Measurements from ENCODE around the gene ACTRT3.
"Not testable (repeated sequence)": the region's sequence is repeated elsewhere in the genome, so short reads cannot be mapped to it uniquely, and the experiment has no call there.

ACTRT3 gene

GRCh38 chr3:169772305-169772896 lies 3.0 kb upstream of the ACTRT3 start:
- peak; percentile 4 to 80 for DNase-seq

GRCh38 chr3:169771497-169772304 lies 2.3 kb upstream of the ACTRT3 start:
- DNase-seq = peak; percentile 17 to 82

- peak; percentile 27 to 84 for DNase-seq
Measured at GRCh38 chr3:169764882-169765612, 4.3 kb downstream of the ACTRT3 start, which contains the start of gene TERC. Gene TERC (minus strand): TSS chr3:169765060.

GRCh38 chr3:169764312-169764881 lies 5.0 kb downstream of the ACTRT3 start:
- DNase-seq = peak; percentile 5 to 40

GRCh38 chr3:169760479-169760878 lies 8.9 kb downstream of the ACTRT3 start:
- DNase-seq = no peak

DNA sequence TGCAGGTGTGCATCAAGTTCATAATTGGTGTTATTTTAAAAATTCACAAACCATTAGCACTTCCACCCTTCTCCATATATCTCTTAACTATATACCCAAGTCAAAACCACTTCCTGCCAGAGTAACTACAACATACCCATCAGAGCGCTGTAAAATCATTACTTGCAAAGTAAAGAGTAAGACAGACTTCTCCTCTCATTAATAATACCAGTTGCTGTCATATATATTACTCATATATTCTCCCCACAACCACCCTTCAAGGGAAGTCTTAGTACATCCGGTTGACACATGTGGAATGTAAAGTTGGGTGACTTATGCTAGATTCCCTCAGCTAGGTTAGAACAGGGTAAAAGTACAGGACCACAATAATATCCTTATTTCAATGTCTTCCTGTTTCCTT lies 10.1 kb downstream of the ACTRT3 start:
- no peak for DNase-seq

GRCh38 chr3:169758359-169758994 lies 10.9 kb downstream of the ACTRT3 start:
- DNase-seq = no peak

DNA sequence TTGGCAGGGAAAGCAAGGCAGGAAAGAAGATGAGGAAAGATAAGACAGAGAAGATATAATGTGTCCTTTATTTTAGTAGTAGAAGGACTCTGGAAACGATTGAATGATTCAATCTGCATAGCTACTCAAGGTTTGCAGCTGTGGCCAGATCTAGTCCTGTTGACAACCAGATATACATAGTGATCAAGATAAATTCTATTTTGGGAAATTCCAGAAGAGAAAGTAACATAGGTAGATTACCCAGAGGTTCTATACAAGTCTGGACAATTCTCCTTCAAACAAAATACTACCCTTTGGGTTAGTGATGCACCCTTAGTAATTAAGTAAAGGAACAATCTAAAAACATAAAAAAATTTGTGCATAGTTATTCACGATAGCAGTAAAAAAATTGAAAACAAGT lies 13.9 kb downstream of the ACTRT3 start:
- DNase-seq = no peak

DNA sequence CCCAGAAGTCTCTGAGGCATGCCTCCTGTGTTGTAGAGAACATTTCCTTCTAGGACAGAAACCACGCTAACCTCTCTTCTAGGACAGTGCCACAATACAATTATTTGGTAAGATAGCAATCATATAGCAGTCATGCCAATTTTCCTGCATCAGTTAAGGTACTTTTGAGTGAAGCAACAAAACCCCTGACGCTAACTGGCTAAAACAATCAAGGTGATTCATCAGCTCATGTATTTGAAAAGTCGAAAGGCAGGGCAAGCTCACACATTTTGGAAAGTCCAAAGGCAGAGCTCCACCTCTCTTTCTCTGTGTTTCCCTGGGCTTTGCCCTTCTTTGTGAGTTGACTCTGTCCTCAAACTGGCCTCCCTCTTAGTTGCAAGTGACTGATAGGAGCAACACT lies 14.7 kb downstream of the ACTRT3 start:
- no peak for DNase-seq

DNA sequence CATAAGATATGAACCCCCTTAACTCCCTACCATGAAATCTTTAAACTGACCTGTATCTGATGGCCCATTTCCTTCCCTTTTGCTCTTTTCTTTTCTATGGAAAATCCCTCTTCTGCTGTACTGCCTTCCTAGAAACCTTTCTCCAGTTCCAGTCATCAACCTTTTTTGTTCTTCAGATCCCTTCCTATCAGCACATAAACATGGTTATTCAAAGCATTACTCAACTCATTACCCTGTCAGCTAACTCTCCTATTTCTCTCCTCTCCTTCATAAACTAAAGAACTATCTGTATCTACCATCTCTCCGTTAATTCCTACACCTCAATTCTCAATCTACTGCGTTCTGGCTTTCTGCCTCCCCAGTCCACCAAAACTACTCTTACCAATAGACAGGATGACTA lies 17.5 kb downstream of the ACTRT3 start:
- no peak for DNase-seq

DNA sequence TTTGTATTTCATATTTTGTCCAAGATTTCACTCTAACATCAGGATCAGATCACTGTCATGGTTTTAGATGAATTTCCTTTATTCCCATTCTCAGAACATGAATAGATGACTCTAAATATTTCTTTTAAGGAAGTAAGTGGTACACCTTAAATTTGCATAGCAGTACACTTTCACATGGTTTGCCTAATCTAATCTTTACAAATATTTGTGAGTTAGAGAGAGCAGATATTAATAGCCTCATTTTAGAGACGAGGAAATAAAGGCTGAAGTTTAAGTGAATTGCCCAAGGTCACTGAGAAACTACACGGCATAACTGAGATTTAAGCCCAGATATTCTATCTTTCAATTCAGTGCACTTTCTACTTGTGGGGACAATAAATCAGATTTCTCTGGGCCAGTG lies 18.7 kb downstream of the ACTRT3 start:
- no peak for DNase-seq

GRCh38 chr3:169748670-169749069 lies 20.7 kb downstream of the ACTRT3 start:
- DNase-seq = no peak

DNA sequence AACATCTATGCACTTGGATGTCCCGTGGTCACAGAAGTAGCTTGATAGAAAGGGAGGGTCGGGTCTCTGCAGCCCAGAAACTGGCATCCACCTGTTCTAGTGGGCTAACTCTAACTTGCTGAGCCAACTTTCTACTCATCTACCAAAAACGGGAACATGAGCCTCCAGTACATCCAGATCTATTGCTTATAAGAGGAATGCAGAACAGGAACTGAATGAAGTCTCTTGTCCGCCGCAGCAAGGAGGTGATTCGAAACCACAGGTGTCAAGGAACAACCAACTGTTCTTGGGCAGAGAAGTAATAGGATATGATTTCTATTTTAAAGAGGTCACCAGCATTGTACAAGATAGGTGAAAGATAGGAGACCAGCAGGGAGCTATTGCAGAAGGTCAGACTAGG lies 22.4 kb downstream of the ACTRT3 start:
- no peak for DNase-seq

DNA sequence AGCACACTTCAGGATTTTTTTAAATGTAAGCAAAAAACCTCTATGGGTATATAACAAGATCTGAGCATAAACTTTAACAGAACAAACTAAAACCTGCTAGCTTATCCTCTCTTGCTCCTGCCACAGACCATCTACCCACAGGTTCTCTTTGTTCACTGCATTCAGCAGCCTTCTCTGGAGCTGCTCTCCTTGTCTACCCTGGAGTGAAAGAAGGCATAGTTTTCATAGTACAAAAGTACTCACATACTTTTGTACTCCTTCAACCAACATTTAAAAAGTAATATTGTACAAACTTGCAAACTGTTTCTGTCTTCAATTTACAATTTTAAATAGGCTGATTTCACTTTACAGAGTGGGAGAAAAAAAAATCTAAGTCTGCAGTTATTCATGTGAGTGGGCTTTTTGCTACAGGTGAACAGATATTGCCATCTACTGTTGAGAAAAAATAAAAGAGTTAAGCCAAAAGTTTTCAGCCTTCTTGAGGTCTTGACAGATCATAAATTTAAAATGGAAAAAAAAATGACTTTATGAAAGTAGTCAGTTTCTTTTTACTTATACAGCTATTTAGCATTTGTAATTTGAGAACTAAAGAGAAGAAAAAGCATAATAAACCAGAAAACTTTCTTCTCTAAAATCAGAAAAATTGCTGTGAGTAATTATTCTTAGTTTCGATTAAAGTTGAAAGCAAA lies 24.9 kb downstream of the ACTRT3 start:
- no peak for DNase-seq

DNA sequence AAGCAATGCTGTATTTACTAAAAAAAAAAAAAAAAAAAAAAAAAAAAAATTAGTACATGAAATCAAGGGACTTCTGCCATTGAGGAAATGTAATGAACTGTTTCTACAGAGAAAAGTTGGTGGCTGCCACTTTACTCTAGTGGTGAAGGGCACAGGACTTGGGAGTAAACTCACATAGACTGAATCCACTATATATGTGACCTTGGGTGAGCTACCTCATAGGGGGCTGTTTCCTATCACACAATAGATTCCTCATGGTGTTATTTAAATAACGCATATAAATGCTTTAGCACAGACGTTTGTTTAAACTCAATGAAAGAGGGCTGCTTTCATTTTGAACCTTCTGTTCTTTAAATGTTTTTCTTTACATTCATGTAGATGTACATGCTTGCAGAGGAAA lies 30.3 kb downstream of the ACTRT3 start:
- DNase-seq = no peak

DNA sequence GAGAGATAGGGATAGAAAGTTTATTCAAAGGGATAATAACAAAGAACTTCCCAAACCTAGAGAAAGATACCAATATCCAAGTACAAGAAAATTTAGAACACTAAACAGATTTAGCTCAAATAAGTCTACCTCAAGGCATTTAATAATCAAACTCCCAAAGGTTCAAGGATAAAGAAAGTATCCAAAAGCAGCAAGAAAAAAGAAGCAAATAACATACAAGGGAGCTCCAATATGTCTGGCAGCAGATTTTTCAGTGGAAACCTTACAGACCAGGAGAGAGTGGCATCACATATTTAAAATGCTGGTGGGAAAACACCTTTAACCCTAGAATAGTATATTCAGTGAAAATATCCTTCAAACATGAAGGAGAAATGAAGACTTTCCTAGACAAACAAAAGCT lies 37.5 kb downstream of the ACTRT3 start:
- DNase-seq = not testable (repeated sequence)

- no peak for DNase-seq
Measured at GRCh38 chr3:169722724-169723123, 46.6 kb downstream of the ACTRT3 start.

- DNase-seq = not testable (repeated sequence)
Measured at GRCh38 chr3:169718415-169718814, 50.9 kb downstream of the ACTRT3 start.

Data from cerebellar nuclear complex (tissue), 1 donor.